ENCODE results near the gene ROR2.

Gene ROR2

DNA sequence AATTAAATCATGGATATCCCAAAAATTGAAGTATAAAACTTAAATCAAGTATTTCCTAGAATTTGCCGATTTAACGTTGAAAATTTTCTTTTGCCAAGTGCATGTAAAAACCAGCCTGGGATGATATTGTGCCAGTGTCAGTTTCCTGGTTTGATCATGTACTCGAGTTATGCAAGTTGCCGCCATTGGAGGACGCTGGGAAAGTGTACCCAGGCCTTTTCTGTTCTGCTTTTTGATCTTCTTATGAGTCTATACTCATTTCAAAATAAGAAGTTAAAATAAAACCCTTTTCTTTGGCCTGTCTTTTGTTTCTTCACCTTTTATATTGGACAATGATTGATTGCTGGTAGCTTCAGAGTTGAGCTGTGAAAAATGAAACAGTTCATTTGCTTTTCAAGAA, 433.3 kb downstream of the ROR2 start:
- DNase-seq (ENCODE audit: low read depth) = no peak

DNA sequence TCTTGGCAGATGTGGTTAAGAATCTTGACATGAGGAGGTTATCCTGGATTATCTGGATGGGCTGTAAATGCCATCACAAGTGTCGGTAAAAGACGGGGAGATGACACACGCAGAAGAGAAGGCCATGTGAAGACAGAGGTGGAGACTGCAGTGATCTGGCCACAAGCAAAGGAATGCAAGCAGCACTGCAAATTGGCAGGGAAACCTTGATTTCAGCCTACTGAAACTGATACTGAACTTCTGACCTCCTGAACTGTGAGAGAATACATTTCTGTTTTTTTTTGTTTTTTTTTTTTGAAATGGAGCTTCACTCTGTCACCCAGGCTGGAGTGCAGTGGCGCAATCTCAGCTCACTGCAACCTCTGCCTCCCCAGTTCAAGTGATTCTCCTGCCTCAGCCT, 433.9 kb downstream of the ROR2 start:
- DNase-seq (ENCODE audit: low read depth) = no peak

- DNase-seq (ENCODE audit: low read depth) = peak; percentile 58
Measured at GRCh38 chr9:91515074-91515687, 434.8 kb downstream of the ROR2 start.
